ENCODE results near the gene CDH15. TPM values are rescaled to one million over a fixed set of nuclear protein-coding genes. Genes with fewer than 3 reads are reported as not detected.

The CDH15 gene
- total and polyA plus RNA-seq, 2 donors (not counting 1 experiment from before 2014, with no cell fraction given), result not detected

GRCh38 chr16:89216315-89217137, 45.0 kb downstream of the CDH15 start:
- CTCF ChIA-PET, result interaction anchor here (0.7 to 2.2 kb wide), 18 partner anchors 24 to 480 kb away, joined by 3 to 30 read pairs (median 4); partner anchors contain the start of genes CDH15, GALNS and TRAPPC2L

More at GRCh38 chr16:89216315-89217137, 45.0 kb downstream of the CDH15 start:
- WGBS (ENCODE audit: insufficient coverage), result under 1% methylated on average over 21 of the region's 25 CpGs
- H3K4me2 ChIP-seq (replicated peaks; ENCODE audit: low read depth, low read length, poor library complexity, severe bottlenecking), result peak overlapping the region; percentile 97
- peaks cover 12 to 17% of the 10 kb centered on the region in 2 donors for H3K4me1 ChIP-seq (ENCODE audit: control insufficient read depth in 2 of 2, insufficient read depth in 2 of 2, low read length in 2 of 2)
- H3K36me3 ChIP-seq (replicated peaks in 1 of 2; ENCODE audit: control extremely low read depth in 1 of 2, control insufficient read depth in 1 of 2, extremely low read depth in 1 of 2, insufficient read depth in 2 of 2, low read length in 1 of 2), result peaks cover 0 to 8% of the 10 kb centered on the region in 2 experiments
- no peaks in the 10 kb centered on the region for H3K9me3 ChIP-seq (ENCODE audit: control extremely low read depth in 1 of 3, control insufficient read depth in 2 of 3, insufficient read depth in 1 of 3, low read length in 2 of 3)
- peak overlapping the region; percentile 80 for H3K4me3 Mint-ChIP-seq
- peak overlapping the region; percentile 92 for H3K9ac ChIP-seq (ENCODE audit: low read length)
- no peaks in the 10 kb centered on the region for H3K27me3 Mint-ChIP-seq
- DNase-seq (peak; percentile 89), ATAC-seq (ENCODE audit: low read depth) (peak; percentile 55)
- intact Hi-C loops (cut with micrococcal nuclease), result loop anchor here (1.0 to 10.0 kb wide), 14 partner anchors 24 to 764 kb away; partner anchors contain the start of genes ACSF3, APRT, CDH15 and TRAPPC2L
- peak overlapping the region; percentile 80 to 92 (median 86) for H3K4me3 ChIP-seq (ENCODE audit: control extremely low read depth in 1 of 5, extremely low read depth in 1 of 5, insufficient read depth in 1 of 5, low read depth in 2 of 5, low read length in 4 of 5)
- peaks cover 20% of the 10 kb centered on the region for H3K79me2 ChIP-seq (ENCODE audit: control insufficient read depth, insufficient read depth, low read length)
- H3K27ac Mint-ChIP-seq, result peak overlapping the region; percentile 80
- H3K9me3 Mint-ChIP-seq (ENCODE audit: insufficient read depth), result no peaks in the 10 kb centered on the region
- POLR2A ChIA-PET, result interaction anchor here (0.7 to 1.3 kb wide), 4 partner anchors 49 to 404 kb away, joined by 3 to 6 read pairs (median 3); partner anchors contain the start of gene APRT
- peaks cover 19% of the 10 kb centered on the region for H3K4me1 Mint-ChIP-seq
- H2AFZ ChIP-seq (ENCODE audit: insufficient read depth, low read depth, low read length, poor library complexity, severe bottlenecking), result peak overlapping the region; percentile 92
- peak overlapping the region; percentile 81 to 92 for H3K27ac ChIP-seq (ENCODE audit: low read length in 2 of 2)
- no peaks in the 10 kb centered on the region for H3K27me3 ChIP-seq (replicated peaks in 1 of 4; ENCODE audit: control extremely low read depth in 1 of 4, control insufficient read depth in 3 of 4, insufficient read depth in 4 of 4, low read length in 3 of 4)
- TF ChIP-seq, protein P1, sequence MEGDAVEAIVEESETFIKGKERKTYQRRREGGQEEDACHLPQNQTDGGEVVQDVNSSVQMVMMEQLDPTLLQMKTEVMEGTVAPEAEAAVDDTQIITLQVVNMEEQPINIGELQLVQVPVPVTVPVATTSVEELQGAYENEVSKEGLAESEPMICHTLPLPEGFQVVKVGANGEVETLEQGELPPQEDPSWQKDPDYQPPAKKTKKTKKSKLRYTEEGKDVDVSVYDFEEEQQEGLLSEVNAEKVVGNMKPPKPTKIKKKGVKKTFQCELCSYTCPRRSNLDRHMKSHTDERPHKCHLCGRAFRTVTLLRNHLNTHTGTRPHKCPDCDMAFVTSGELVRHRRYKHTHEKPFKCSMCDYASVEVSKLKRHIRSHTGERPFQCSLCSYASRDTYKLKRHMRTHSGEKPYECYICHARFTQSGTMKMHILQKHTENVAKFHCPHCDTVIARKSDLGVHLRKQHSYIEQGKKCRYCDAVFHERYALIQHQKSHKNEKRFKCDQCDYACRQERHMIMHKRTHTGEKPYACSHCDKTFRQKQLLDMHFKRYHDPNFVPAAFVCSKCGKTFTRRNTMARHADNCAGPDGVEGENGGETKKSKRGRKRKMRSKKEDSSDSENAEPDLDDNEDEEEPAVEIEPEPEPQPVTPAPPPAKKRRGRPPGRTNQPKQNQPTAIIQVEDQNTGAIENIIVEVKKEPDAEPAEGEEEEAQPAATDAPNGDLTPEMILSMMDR (IDR thresholded peaks at IDR 0.05), result peak; percentile 81
- TF ChIP-seq EZH2 (IDR thresholded peaks at IDR 0.05; ENCODE audit: borderline replicate concordance, insufficient read depth, low read depth, low read length, poor library complexity, severe bottlenecking), result no peak
- H4K20me1 ChIP-seq (ENCODE audit: control insufficient read depth, insufficient read depth, low read length, poor library complexity, severe bottlenecking), result no peaks in the 10 kb centered on the region
